Osteoblast (primary cell): ENCODE results near the gene ZNF775. TPM values are rescaled to one million over a fixed set of nuclear protein-coding genes. Genes with fewer than 3 reads are reported as not detected.

Experiments
- DNase-seq: peaks from one replicate; pipeline ENCODE4 v3.0.0; 2011; ENCODE audit warnings: low spot score, mixed read lengths; ENCODE audit not compliant: insufficient read length; ENCODE audit errors: missing footprints
- H2AFZ ChIP-seq: 2 replicates; pipeline ENCODE4 v1.6.0; 2011; ENCODE audit warnings: mild to moderate bottlenecking, low read length
- H3K27ac ChIP-seq: 2 replicates; pipeline ENCODE4 v1.5.1; 2011; ENCODE audit warnings: mild to moderate bottlenecking, low read depth, low read length, moderate library complexity
- H3K27me3 ChIP-seq: 2 replicates; pipeline ENCODE4 v1.6.0; 2012; ENCODE audit warnings: mild to moderate bottlenecking, control low read depth, inconsistent platforms, low read length, moderate library complexity; ENCODE audit not compliant: insufficient read depth
- H3K36me3 ChIP-seq: 2 replicates; pipeline ENCODE4 v1.5.1; 2011; ENCODE audit warnings: mild to moderate bottlenecking, low read length, control low read depth, moderate library complexity; ENCODE audit not compliant: insufficient read depth
- H3K4me1 ChIP-seq: 2 replicates; pipeline ENCODE4 v1.5.1; 2011; ENCODE audit warnings: mild to moderate bottlenecking, low read length, control low read depth, moderate library complexity; ENCODE audit not compliant: insufficient read depth
- H3K4me2 ChIP-seq: 2 replicates; pipeline ENCODE4 v1.6.0; 2011; ENCODE audit warnings: mild to moderate bottlenecking, low read length; ENCODE audit not compliant: insufficient read depth
- H3K4me3 ChIP-seq: fragments of 200-600 bp; sonication (generic); 3 replicates; pipeline ENCODE4 v1.5.1; 2012; ENCODE audit warnings: mild to moderate bottlenecking, low read length, inconsistent platforms; ENCODE audit not compliant: insufficient read depth
- H3K79me2 ChIP-seq: 2 replicates; pipeline ENCODE4 v1.6.0; 2012; ENCODE audit warnings: mild to moderate bottlenecking, low read length, control low read depth, inconsistent platforms; ENCODE audit not compliant: insufficient read depth
- H3K9me3 ChIP-seq: 2 replicates; pipeline ENCODE4 v1.5.1; 2011; ENCODE audit warnings: low read depth, low read length, control low read depth
- H4K20me1 ChIP-seq: 2 replicates; pipeline ENCODE4 v1.6.0; 2012; ENCODE audit warnings: mild to moderate bottlenecking, low read length, control low read depth; ENCODE audit not compliant: insufficient read depth
- total RNA-seq: library from RNA; depleted of rRNA; stranded (reverse); fragments of >200 nt; gene quantifications from 2 replicates; pipeline ENCODE4 v1.2.3, GENCODE V29; 2012
- TF ChIP-seq, protein P1 (sequence below): IDR thresholded peaks from 2 replicates; pipeline ENCODE4 v1.5.1; 2011; ENCODE audit warnings: mild to moderate bottlenecking, low read depth, low read length, moderate library complexity; ENCODE audit errors: extremely low read depth

Gene ZNF775
- total RNA-seq, 1 donor, result 6.2 TPM

DNA sequence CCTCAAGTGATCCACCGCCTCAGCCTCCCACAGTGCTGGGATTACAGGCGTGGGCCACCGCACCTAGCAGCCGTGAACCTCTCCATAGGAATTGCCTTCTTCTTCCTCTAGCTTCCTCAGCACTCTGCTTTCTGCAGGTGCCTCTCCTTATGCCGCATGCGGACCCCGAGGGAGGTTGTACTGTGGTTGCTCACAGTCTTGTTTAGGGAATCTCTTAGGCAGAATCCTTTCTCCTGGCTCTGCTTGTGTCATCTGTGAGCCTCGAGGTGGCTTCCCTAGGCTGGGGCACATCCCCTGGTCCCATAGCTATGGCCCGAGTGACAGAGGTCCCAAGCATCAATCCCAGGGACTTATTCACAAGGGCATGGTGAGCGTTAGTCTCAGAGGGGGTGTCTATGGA is 38.1 kb downstream of the ZNF775 start:
- no peak overlapping the region for H3K27ac ChIP-seq
- DNase-seq, result no peak
- H3K36me3 ChIP-seq, result no peaks in the 10 kb centered on the region
- no peak overlapping the region for H2AFZ ChIP-seq
- H3K4me3 ChIP-seq, result no peak overlapping the region
- H3K79me2 ChIP-seq, result no peaks in the 10 kb centered on the region
- H3K9me3 ChIP-seq, result no peaks in the 10 kb centered on the region
- TF ChIP-seq, protein P1, sequence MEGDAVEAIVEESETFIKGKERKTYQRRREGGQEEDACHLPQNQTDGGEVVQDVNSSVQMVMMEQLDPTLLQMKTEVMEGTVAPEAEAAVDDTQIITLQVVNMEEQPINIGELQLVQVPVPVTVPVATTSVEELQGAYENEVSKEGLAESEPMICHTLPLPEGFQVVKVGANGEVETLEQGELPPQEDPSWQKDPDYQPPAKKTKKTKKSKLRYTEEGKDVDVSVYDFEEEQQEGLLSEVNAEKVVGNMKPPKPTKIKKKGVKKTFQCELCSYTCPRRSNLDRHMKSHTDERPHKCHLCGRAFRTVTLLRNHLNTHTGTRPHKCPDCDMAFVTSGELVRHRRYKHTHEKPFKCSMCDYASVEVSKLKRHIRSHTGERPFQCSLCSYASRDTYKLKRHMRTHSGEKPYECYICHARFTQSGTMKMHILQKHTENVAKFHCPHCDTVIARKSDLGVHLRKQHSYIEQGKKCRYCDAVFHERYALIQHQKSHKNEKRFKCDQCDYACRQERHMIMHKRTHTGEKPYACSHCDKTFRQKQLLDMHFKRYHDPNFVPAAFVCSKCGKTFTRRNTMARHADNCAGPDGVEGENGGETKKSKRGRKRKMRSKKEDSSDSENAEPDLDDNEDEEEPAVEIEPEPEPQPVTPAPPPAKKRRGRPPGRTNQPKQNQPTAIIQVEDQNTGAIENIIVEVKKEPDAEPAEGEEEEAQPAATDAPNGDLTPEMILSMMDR, result no peak
- no peaks in the 10 kb centered on the region for H3K27me3 ChIP-seq
- H3K4me1 ChIP-seq, result no peaks in the 10 kb centered on the region
- H3K4me2 ChIP-seq, result no peak overlapping the region
- no peaks in the 10 kb centered on the region for H4K20me1 ChIP-seq

DNA sequence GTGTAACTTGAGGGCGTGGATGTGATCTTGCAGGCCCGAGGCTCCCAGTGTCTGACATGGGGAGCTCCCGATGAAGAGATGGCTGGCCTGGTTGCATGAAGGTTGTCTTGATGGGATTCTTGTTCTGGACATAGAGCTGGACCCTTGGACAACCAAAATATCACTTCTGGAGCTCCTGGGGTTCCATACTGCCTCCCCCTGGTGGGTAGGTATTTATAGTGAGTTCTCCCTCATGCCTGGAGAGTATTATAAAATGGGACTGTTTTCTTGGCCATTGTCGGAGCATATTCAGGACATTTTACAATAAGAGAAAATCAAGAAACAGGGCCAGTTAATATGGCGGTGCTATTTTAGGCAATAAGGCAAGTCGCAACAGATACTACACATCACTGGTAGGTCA is 38.7 kb downstream of the ZNF775 start:
- H3K4me3 ChIP-seq, result no peak overlapping the region
- H3K4me1 ChIP-seq, result no peaks in the 10 kb centered on the region
- no peak overlapping the region for H3K4me2 ChIP-seq
- H3K27ac ChIP-seq, result no peak overlapping the region
- H3K27me3 ChIP-seq, result no peaks in the 10 kb centered on the region
- no peaks in the 10 kb centered on the region for H3K36me3 ChIP-seq
- TF ChIP-seq, protein P1, result no peak
- DNase-seq, result no peak
- no peaks in the 10 kb centered on the region for H3K79me2 ChIP-seq
- H4K20me1 ChIP-seq, result no peaks in the 10 kb centered on the region
- no peaks in the 10 kb centered on the region for H3K9me3 ChIP-seq
- H2AFZ ChIP-seq, result no peak overlapping the region

DNA sequence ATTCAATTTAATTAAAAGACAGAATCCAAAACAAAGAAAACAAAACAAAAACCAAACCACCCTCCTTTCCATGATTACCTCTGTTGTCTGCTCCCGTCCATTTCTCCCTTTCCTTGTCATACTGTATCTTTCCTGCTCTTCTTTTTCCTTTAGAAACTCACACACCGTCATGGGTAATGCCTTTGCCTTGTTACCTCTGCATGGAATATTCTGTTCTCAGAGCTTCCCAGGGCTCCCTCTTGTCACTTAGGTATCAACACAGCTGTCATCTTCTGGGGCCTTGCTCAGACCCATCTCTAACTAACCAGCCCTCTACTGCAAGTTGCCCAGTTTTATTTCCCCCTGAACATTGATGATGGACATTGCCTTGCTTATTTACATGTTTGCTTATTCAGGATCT is 41.1 kb downstream of the ZNF775 start:
- Histone ChIP-seq H3K27me3 (no peaks in the 10 kb centered on the region), H4K20me1 (no peaks in the 10 kb centered on the region), H3K4me2 (no peak overlapping the region), H3K4me1 (no peaks in the 10 kb centered on the region), H3K27ac (no peak overlapping the region), H3K9me3 (no peaks in the 10 kb centered on the region), H3K79me2 (no peaks in the 10 kb centered on the region), H3K4me3 (no peak overlapping the region), H3K36me3 (no peaks in the 10 kb centered on the region), H2AFZ (no peak overlapping the region)
- TF ChIP-seq, protein P1, result no peak
- DNase-seq, result no peak

DNA sequence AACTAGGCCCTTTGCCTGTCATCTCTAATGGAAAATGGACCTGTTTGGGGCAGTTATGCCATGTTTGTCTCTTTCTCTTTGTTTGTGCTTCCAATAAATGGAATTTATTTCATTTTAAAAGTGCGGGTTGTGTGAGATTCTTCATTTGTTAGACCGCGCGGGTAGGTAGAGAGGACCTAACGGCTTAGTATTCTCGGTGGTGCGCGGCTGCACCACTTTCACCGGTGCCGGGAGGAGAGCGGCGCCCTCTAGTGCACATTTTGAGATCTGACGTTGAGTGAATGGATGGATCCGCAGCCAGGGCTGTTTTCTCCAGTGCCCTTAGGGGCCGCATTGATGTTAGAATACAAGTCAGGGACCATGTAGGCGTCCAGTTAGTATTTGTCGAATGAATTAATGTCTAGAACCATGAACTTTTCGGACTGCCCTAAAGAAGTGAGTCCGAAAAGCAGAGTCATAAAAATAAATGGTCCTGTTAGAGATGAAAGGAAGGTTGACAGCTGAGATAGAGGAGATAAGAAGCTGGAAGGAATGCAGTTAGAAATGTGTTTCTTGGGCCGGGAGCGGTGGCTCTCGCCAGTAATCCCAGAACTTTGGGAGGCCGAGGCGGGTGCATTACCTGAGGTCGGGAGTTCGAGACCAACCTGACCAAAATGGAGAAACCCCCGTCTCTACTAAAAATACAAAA is 42.0 kb downstream of the ZNF775 start:
- no peaks in the 10 kb centered on the region for H3K9me3 ChIP-seq
- DNase-seq, result peak; percentile 97
- H3K79me2 ChIP-seq, result no peaks in the 10 kb centered on the region
- H3K4me2 ChIP-seq, result peak overlapping the region; percentile 53
- TF ChIP-seq, protein P1, result peak; percentile 91
- H3K4me3 ChIP-seq, result no peak overlapping the region
- H3K36me3 ChIP-seq, result no peaks in the 10 kb centered on the region
- no peak overlapping the region for H3K27ac ChIP-seq
- H3K27me3 ChIP-seq, result no peaks in the 10 kb centered on the region
- no peaks in the 10 kb centered on the region for H4K20me1 ChIP-seq
- H3K4me1 ChIP-seq, result no peaks in the 10 kb centered on the region
- H2AFZ ChIP-seq, result peak overlapping the region; percentile 78
